HCT116 (cell line): ENCODE measurements around the gene HSFX4. TPM values are rescaled to one million over a fixed set of nuclear protein-coding genes. Genes with fewer than 3 reads are reported as not detected.

ENCODE experiments used
- ATAC-seq: fragments of 200-7000 bp; cut with Tn5 transposase; 2 replicates; pipeline ENCODE4 v1.9.1; 2020; ENCODE audit warnings: mild to moderate bottlenecking, moderate library complexity
- BruUV-seq: library from RNA; stranded (reverse); fragments of 400-500 nt; replicated peaks from 2 replicates; lab custom pipeline; 2021; lab: Mats Ljungman, UMichigan
- CTCF ChIA-PET: fragments of 300-600 bp; sonication (Branson Sonifier 250); formaldehyde crosslinking; loops from one replicate; lab custom pipeline; 2021; ENCODE audit warnings: antibody characterized with exemption; lab: Charles Lee
- POLR2A ChIA-PET: fragments of 300-600, 350-600 bp; sonication (Branson Sonifier 250); formaldehyde crosslinking; loops from one replicate; lab custom pipeline; 2021; ENCODE audit warnings: antibody characterized with exemption; lab: Charles Lee
- RAD21 ChIA-PET, 2 experiments: fragments of 300-600 bp; sonication (Branson Sonifier 250); formaldehyde crosslinking; loops; one replicate each; lab custom pipeline; 2023; ENCODE audit warnings: low total read pairs in 2 of 2; ENCODE audit not compliant: uncharacterized antibody in 2 of 2, unreplicated experiment in 2 of 2, low non-redundant PET in 1 of 2; lab: Charles Lee
- DNase-seq: peaks from one replicate; pipeline ENCODE4 v3.0.0-alpha.2; 2010; ENCODE audit warnings: low read depth, low spot score
- H2AFZ ChIP-seq: fragments of 200-600 bp; shearing (Covaris generic), sonication (generic); 2 replicates; pipeline ENCODE4 v1.6.1; 2017; ENCODE audit warnings: low read depth, mixed run types, mixed read lengths, antibody characterized with exemption, low read length; ENCODE audit not compliant: poor library complexity, severe bottlenecking
- H3K27ac ChIP-seq: 2 replicates; pipeline ENCODE4 v1.5.1; 2012; ENCODE audit warnings: low read depth, low read length
- H3K27me3 ChIP-seq: fragments of 200-600 bp; sonication (generic); 2 replicates; pipeline ENCODE4 v1.6.1; 2016; ENCODE audit warnings: mixed run types, low read length, mixed read lengths; ENCODE audit not compliant: insufficient read depth
- H3K36me3 ChIP-seq, 2 experiments: fragments of 200-500 bp in 1 of 2; fragments of 200-600 bp in 1 of 2; sonication (Bioruptor generic) in 1 of 2; sonication (generic) in 1 of 2; 2 replicates each; pipeline versions ENCODE4 v1.5.1 to v1.6.1; 2014 to 2016; ENCODE audit warnings: low read length in 2 of 2, inconsistent platforms in 1 of 2, mixed read lengths in 1 of 2, mixed run types in 1 of 2; ENCODE audit not compliant: insufficient read depth in 2 of 2, control insufficient read depth in 1 of 2
- H3K4me1 ChIP-seq, 2 experiments: fragments of 200-600 bp in 1 of 2; sonication (generic) in 1 of 2; 2 replicates each; pipeline versions ENCODE4 v1.5.1 to v1.6.1; 2012 to 2017; ENCODE audit warnings: low read length in 2 of 2, inconsistent platforms in 1 of 2, mild to moderate bottlenecking in 1 of 2, mixed read lengths in 1 of 2, mixed run types in 1 of 2, moderate library complexity in 1 of 2; ENCODE audit not compliant: insufficient read depth in 2 of 2, control insufficient read depth in 1 of 2
- H3K4me2 ChIP-seq: fragments of 200-600 bp; sonication (generic); 2 replicates; pipeline ENCODE4 v1.6.1; 2017; ENCODE audit warnings: mixed run types, low read length, mixed read lengths
- H3K4me3 ChIP-seq, 2 experiments: fragments of 200-600 bp in 1 of 2; sonication (generic) in 1 of 2; replicated peaks in 1 of 2; 2 replicates each; pipeline ENCODE4 v1.5.1; 2011 to 2016; ENCODE audit warnings: low read length in 2 of 2, control low read depth in 1 of 2, low read depth in 1 of 2, mild to moderate bottlenecking in 1 of 2, mixed read lengths in 1 of 2, mixed run types in 1 of 2
- H3K79me2 ChIP-seq: fragments of 200-600 bp; sonication (generic); 2 replicates; pipeline ENCODE4 v1.6.1; 2017; ENCODE audit warnings: mild to moderate bottlenecking, mixed run types, low read length, moderate library complexity, mixed read lengths; ENCODE audit not compliant: insufficient read depth
- H3K9ac ChIP-seq: fragments of 200-600 bp; sonication (generic); 2 replicates; pipeline ENCODE4 v1.6.1; 2016; ENCODE audit warnings: low read length, mixed read lengths
- H3K9me2 ChIP-seq: fragments of 200-600 bp; sonication (generic), shearing (Covaris generic); 2 replicates; pipeline ENCODE4 v1.6.1; 2017; ENCODE audit warnings: mixed run types, mild to moderate bottlenecking, moderate library complexity; ENCODE audit not compliant: insufficient read depth
- H3K9me3 ChIP-seq, 2 experiments: fragments of 200-500 bp in 1 of 2; fragments of 200-600 bp in 1 of 2; sonication (Bioruptor generic) in 1 of 2; sonication (generic) in 1 of 2; 2 replicates each; pipeline ENCODE4 v1.6.1; 2014 to 2017; ENCODE audit warnings: low read length in 2 of 2, mixed read lengths in 2 of 2, inconsistent platforms in 1 of 2, low read depth in 1 of 2, mild to moderate bottlenecking in 1 of 2, mixed run types in 1 of 2, moderate library complexity in 1 of 2; ENCODE audit not compliant: control insufficient read depth in 1 of 2, insufficient read depth in 1 of 2
- H4K20me1 ChIP-seq: fragments of 200-600 bp; sonication (generic), shearing (Covaris generic); 2 replicates; pipeline ENCODE4 v1.6.1; 2017; ENCODE audit warnings: mixed run types, mild to moderate bottlenecking, moderate library complexity; ENCODE audit not compliant: insufficient read depth
- ATF3 ChIP-seq: IDR thresholded peaks from 2 replicates; pipeline ENCODE4 v1.6.1; 2012
- CBX3 ChIP-seq: IDR thresholded peaks from 2 replicates; pipeline ENCODE4 v1.6.1; 2012; ENCODE audit warnings: low read depth
- EGR1 ChIP-seq: IDR thresholded peaks from 2 replicates; pipeline ENCODE4 v1.6.1; 2012; ENCODE audit warnings: low read depth
- EZH2 ChIP-seq: fragments of 200-600 bp; sonication (generic); IDR thresholded peaks from 2 replicates; pipeline ENCODE4 v1.6.1; 2017; ENCODE audit warnings: antibody characterized with exemption, mixed run types
- EZH2phosphoT487 ChIP-seq: fragments of 200-600 bp; IDR thresholded peaks from 2 replicates; pipeline ENCODE4 v1.6.1; 2018; ENCODE audit warnings: antibody characterized with exemption, borderline replicate concordance
- FOSL1 ChIP-seq: IDR thresholded peaks from 2 replicates; pipeline ENCODE4 v1.6.1; 2012; ENCODE audit warnings: low read depth
- POLR2A ChIP-seq: IDR thresholded peaks from 2 replicates; pipeline ENCODE4 v1.7.0; 2011; ENCODE audit warnings: borderline replicate concordance; ENCODE audit not compliant: insufficient read depth, insufficient read length; ENCODE audit errors: extremely low read depth
- SRF ChIP-seq: IDR thresholded peaks from 2 replicates; pipeline ENCODE4 v1.6.1; 2012; ENCODE audit warnings: low read depth
- intact Hi-C: fragments of 100-400 bp; cut with micrococcal nuclease; formaldehyde crosslinking; loops from 2 replicates; pipeline ENCODE4 v1.10.0; 2022
- total RNA-seq: library from RNA; stranded (reverse); gene quantifications from one replicate; pipeline ENCODE4 v1.2.1, GENCODE V29; 2021; ENCODE audit not compliant: unreplicated experiment

Gene HSFX4
- total RNA-seq, 1 experiment from 2014 or later: not detected

- intact Hi-C loops: loop anchor here (5.0 to 10.0 kb wide), 5 partner anchors 243 to 1914 kb away; partner anchors contain the start of gene MAMLD1
- POLR2A ChIA-PET: no interaction called here
- RAD21 ChIA-PET: no interaction called here
- no TSS peak for BruUV-seq
- H3K4me3 ChIP-seq: no peak overlapping the region
- no peak for TF ChIP-seq EGR1
- no peak for TF ChIP-seq CBX3
- TF ChIP-seq POLR2A: no peak
- no peak for TF ChIP-seq EZH2phosphoT487
- TF ChIP-seq FOSL1: no peak
- no peak for TF ChIP-seq EZH2
- no peak for TF ChIP-seq SRF
- no peaks in the 10 kb centered on the region for H3K9me2 ChIP-seq
- ATAC-seq: no peak
- CTCF ChIA-PET: interaction anchor here (0.9 to 1.1 kb wide), 2 partner anchors 21 to 450 kb away, joined by 3 to 8 read pairs; no protein-coding TSS in a partner anchor
- no peak overlapping the region for H3K9ac ChIP-seq
- DNase-seq: no peak
- H3K27me3 ChIP-seq: no peaks in the 10 kb centered on the region
- H4K20me1 ChIP-seq: no peaks in the 10 kb centered on the region
- H3K4me1 ChIP-seq: no peaks in the 10 kb centered on the region
- no peak overlapping the region for H2AFZ ChIP-seq
- H3K79me2 ChIP-seq: no peaks in the 10 kb centered on the region
- no peaks in the 10 kb centered on the region for H3K9me3 ChIP-seq
- H3K27ac ChIP-seq: no peak overlapping the region
- H3K36me3 ChIP-seq: no peaks in the 10 kb centered on the region
- H3K4me2 ChIP-seq: no peak overlapping the region
These were observed 32.2 kb downstream of the HSFX4 start for GRCh38 chrX:149961572-149961971.

GRCh38 chrX:149962010-149962409 is 32.6 kb downstream of the HSFX4 start:
- intact Hi-C loops: loop anchor here (1.0 to 10.0 kb wide), 8 partner anchors 243 to 1915 kb away; partner anchors contain the start of gene MAMLD1
- RAD21 ChIA-PET: no interaction called here
- H3K9me3 ChIP-seq: no peaks in the 10 kb centered on the region
- no peak overlapping the region for H3K4me2 ChIP-seq
- H2AFZ ChIP-seq: no peak overlapping the region
- POLR2A ChIA-PET: no interaction called here
- TF ChIP-seq EGR1: no peak
- no peak for TF ChIP-seq ATF3
- TF ChIP-seq CBX3: no peak
- H4K20me1 ChIP-seq: no peaks in the 10 kb centered on the region
- H3K27me3 ChIP-seq: no peaks in the 10 kb centered on the region
- no peaks in the 10 kb centered on the region for H3K36me3 ChIP-seq
- DNase-seq (no peak), ATAC-seq (no peak)
- no peaks in the 10 kb centered on the region for H3K4me1 ChIP-seq
- no peaks in the 10 kb centered on the region for H3K79me2 ChIP-seq
- no peak overlapping the region for H3K4me3 ChIP-seq
- H3K9ac ChIP-seq: no peak overlapping the region
- H3K9me2 ChIP-seq: no peaks in the 10 kb centered on the region
- H3K27ac ChIP-seq: no peak overlapping the region
- BruUV-seq: no TSS peak
- CTCF ChIA-PET: interaction anchor here (0.9 to 1.1 kb wide), 2 partner anchors 22 to 451 kb away, joined by 3 to 8 read pairs; no protein-coding TSS in a partner anchor
